Nephron progenitor cell (in vitro differentiated cells): ENCODE data around the gene FRG1.
A peak's percentile ranks its signal among the peaks of the same experiment; 100 is the strongest.
"Not testable (repeated sequence)": the region's sequence is repeated elsewhere in the genome, so short reads cannot be mapped to it uniquely, and the experiment has no call there.

ENCODE experiments used
- DNase-seq: peaks from one replicate; pipeline ENCODE4 v3.0.0; 2021
- H3K27ac Mint-ChIP-seq: 2 replicates; pipeline ENCODE4 v1.8.0; 2021; ENCODE audit warnings: mild to moderate bottlenecking, moderate library complexity, mixed read lengths
- H3K27me3 Mint-ChIP-seq: 2 replicates; pipeline ENCODE4 v1.8.0; 2021; ENCODE audit warnings: mild to moderate bottlenecking, low read depth, mixed read lengths; ENCODE audit not compliant: poor library complexity
- H3K36me3 Mint-ChIP-seq: 2 replicates; pipeline ENCODE4 v1.8.0; 2021; ENCODE audit warnings: low read depth, mixed read lengths
- H3K4me1 Mint-ChIP-seq: 2 replicates; pipeline ENCODE4 v1.8.0; 2021; ENCODE audit warnings: mixed read lengths
- H3K4me3 Mint-ChIP-seq: 2 replicates; pipeline ENCODE4 v1.8.0; 2021; ENCODE audit warnings: mild to moderate bottlenecking, moderate library complexity, mixed read lengths
- H3K9me3 Mint-ChIP-seq: 2 replicates; pipeline ENCODE4 v1.8.0; 2021; ENCODE audit warnings: mild to moderate bottlenecking, moderate library complexity, mixed read lengths
- TF ChIP-seq, protein P1 (sequence below): fragments of 200-600 bp; sonication (generic); IDR thresholded peaks from 2 replicates; pipeline ENCODE4 v1.5.0; 2021; ENCODE audit warnings: antibody characterized with exemption

The FRG1 gene

GRCh38 chr4:189921058-189921457 is 19.6 kb upstream of the FRG1 start:
- TF ChIP-seq, protein P1, sequence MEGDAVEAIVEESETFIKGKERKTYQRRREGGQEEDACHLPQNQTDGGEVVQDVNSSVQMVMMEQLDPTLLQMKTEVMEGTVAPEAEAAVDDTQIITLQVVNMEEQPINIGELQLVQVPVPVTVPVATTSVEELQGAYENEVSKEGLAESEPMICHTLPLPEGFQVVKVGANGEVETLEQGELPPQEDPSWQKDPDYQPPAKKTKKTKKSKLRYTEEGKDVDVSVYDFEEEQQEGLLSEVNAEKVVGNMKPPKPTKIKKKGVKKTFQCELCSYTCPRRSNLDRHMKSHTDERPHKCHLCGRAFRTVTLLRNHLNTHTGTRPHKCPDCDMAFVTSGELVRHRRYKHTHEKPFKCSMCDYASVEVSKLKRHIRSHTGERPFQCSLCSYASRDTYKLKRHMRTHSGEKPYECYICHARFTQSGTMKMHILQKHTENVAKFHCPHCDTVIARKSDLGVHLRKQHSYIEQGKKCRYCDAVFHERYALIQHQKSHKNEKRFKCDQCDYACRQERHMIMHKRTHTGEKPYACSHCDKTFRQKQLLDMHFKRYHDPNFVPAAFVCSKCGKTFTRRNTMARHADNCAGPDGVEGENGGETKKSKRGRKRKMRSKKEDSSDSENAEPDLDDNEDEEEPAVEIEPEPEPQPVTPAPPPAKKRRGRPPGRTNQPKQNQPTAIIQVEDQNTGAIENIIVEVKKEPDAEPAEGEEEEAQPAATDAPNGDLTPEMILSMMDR, result no peak
- H3K4me3 Mint-ChIP-seq, result no peak overlapping the region
- no peaks in the 10 kb centered on the region for H3K4me1 Mint-ChIP-seq
- peaks cover 90% of the 10 kb centered on the region for H3K9me3 Mint-ChIP-seq
- DNase-seq, result no peak
- H3K27me3 Mint-ChIP-seq, result no peaks in the 10 kb centered on the region
- no peaks in the 10 kb centered on the region for H3K36me3 Mint-ChIP-seq
- no peak overlapping the region for H3K27ac Mint-ChIP-seq

DNA sequence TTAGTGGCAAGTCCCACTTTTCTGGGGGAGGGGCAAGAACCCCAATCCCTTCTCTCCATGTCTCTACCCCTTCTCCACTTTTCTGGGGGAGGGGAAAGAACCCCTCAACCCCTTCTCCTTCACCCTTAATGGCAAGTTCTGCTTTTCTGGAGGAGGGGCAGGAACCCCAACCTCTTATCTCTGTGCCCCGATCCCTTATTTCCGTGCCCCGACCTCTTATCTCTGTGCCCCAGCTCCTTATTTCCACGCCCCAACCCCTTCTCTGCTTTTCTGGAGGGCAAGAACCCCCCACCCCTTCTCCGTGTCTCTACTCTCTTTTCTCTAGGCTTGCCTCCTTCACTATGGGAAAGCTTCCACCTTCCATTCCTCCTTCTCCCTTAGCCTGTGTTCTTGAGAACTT is 13.9 kb upstream of the FRG1 start:
- not testable (repeated sequence) for H3K27me3 Mint-ChIP-seq, H3K4me3 Mint-ChIP-seq, H3K27ac Mint-ChIP-seq, H3K36me3 Mint-ChIP-seq, H3K4me1 Mint-ChIP-seq, DNase-seq
- H3K9me3 Mint-ChIP-seq, result peaks cover 96% of the 10 kb centered on the region

- Mint-ChIP-seq H3K4me1 (peaks cover 19% of the 10 kb centered on the region), H3K27ac (peak overlapping the region; percentile 94), H3K27me3 (peaks cover 14% of the 10 kb centered on the region), H3K9me3 (peaks cover 41% of the 10 kb centered on the region), H3K4me3 (peak overlapping the region; percentile 91), H3K36me3 (peaks cover 52% of the 10 kb centered on the region)
- TF ChIP-seq, protein P1, result no peak
- no peak for DNase-seq
These were observed 356 bp downstream of the FRG1 start for GRCh38 chr4:189941005-189941450.

GRCh38 chr4:189942412-189942811 is 1.7 kb downstream of the FRG1 start:
- Mint-ChIP-seq H3K4me3 (peak overlapping the region; percentile 91), H3K36me3 (peaks cover 66% of the 10 kb centered on the region), H3K27me3 (peaks cover 14% of the 10 kb centered on the region), H3K9me3 (peaks cover 32% of the 10 kb centered on the region), H3K4me1 (peaks cover 19% of the 10 kb centered on the region)
- DNase-seq, H3K27ac Mint-ChIP-seq: not testable (repeated sequence)

DNA sequence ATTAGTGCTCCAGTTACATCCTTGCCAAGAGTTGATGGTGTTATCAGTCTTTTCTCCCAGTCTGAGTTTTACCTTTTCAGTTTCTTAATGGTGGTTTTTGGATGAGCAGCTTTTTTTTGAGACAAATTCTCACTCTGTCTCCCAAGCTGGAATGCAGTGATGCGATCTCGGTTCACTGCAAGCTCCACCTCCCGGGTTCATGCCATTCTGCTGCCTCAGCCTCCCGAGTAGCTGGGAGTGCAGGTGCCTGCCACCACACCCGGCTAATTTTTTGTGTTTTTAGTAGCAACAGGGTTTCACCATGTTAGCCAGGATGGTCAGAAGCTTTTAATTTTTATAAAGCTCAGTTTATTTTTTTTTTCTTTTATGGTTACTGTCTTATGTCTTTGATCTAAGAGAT is 3.4 kb downstream of the FRG1 start:
- H3K36me3 Mint-ChIP-seq, result peaks cover 74% of the 10 kb centered on the region
- H3K9me3 Mint-ChIP-seq, result peaks cover 17% of the 10 kb centered on the region
- not testable (repeated sequence) for H3K27ac Mint-ChIP-seq

GRCh38 chr4:189946906-189947305 is 6.2 kb downstream of the FRG1 start:
- not testable (repeated sequence) for DNase-seq, H3K27me3 Mint-ChIP-seq, H3K4me3 Mint-ChIP-seq, H3K27ac Mint-ChIP-seq, H3K9me3 Mint-ChIP-seq, H3K4me1 Mint-ChIP-seq
- peaks cover 72% of the 10 kb centered on the region for H3K36me3 Mint-ChIP-seq

More for the DNA sequence above, 3.4 kb downstream of the FRG1 start:
- peaks cover 19% of the 10 kb centered on the region for H3K4me1 Mint-ChIP-seq
- not testable (repeated sequence) for DNase-seq, H3K4me3 Mint-ChIP-seq
- H3K27me3 Mint-ChIP-seq, result peaks cover 13% of the 10 kb centered on the region

DNA sequence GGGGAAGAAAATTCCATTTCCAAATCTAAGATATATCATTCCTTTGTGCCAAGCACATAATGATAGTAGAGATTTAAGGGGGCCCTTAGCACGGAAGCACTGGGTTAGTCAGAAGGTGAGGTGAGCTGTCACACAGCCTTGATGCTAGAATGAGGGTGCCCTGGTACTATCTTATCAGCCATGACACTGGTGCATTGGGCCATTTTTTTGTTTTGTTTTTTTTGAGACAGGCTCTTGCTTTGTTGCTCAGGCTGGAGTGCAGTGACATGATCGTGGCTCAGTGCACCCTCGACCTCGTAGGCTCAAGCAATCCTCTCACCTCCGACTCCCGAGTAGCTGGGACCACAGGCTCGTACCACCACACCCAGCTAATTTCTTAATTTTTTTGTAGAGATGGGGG is 7.8 kb downstream of the FRG1 start:
- not testable (repeated sequence) for H3K4me3 Mint-ChIP-seq, H3K9me3 Mint-ChIP-seq, DNase-seq, H3K4me1 Mint-ChIP-seq, H3K27me3 Mint-ChIP-seq
- H3K36me3 Mint-ChIP-seq, result peaks cover 62% of the 10 kb centered on the region
- peak overlapping the region; percentile 54 for H3K27ac Mint-ChIP-seq

- H3K4me3 Mint-ChIP-seq, result not testable (repeated sequence)
- H3K9me3 Mint-ChIP-seq, result peaks cover 81% of the 10 kb centered on the region
These were observed 28.6 kb downstream of the FRG1 start for GRCh38 chr4:189969291-189969690.

GRCh38 chr4:189973646-189974045 is 33.0 kb downstream of the FRG1 start:
- no peak for DNase-seq
- H3K4me1 Mint-ChIP-seq, result no peaks in the 10 kb centered on the region

More at GRCh38 chr4:189969291-189969690, 28.6 kb downstream of the FRG1 start:
- not testable (repeated sequence) for H3K4me1 Mint-ChIP-seq, DNase-seq, H3K27me3 Mint-ChIP-seq, H3K27ac Mint-ChIP-seq
- H3K36me3 Mint-ChIP-seq, result peaks cover 20% of the 10 kb centered on the region

More at GRCh38 chr4:189973646-189974045, 33.0 kb downstream of the FRG1 start:
- Mint-ChIP-seq H3K27me3 (peaks cover 2% of the 10 kb centered on the region), H3K27ac (no peak overlapping the region), H3K9me3 (peaks cover 74% of the 10 kb centered on the region), H3K4me3 (no peak overlapping the region), H3K36me3 (no peaks in the 10 kb centered on the region)
- TF ChIP-seq, protein P1, result no peak
